HepG2 (cell line): Measurements from ENCODE around the gene PSMB11. TPM values are rescaled to one million over a fixed set of nuclear protein-coding genes. Genes with fewer than 3 reads are reported as not detected.

Source experiments
- AHDC1 ChIP-seq: sonication (generic); formaldehyde crosslinking; IDR thresholded peaks from 2 replicates; pipeline ENCODE4 v1.5.1; 2020; ENCODE audit warnings: mild to moderate bottlenecking, missing genetic modification reagents, borderline replicate concordance
- CC2D1A ChIP-seq: sonication (generic); formaldehyde crosslinking; IDR thresholded peaks from 2 replicates; pipeline ENCODE4 v1.8.1; 2023; ENCODE audit warnings: mild to moderate bottlenecking, missing genetic modification reagents
- DMAP1 ChIP-seq: IDR thresholded peaks from 2 replicates; pipeline ENCODE4 v1.6.1; 2016
- GATAD1 ChIP-seq: IDR thresholded peaks from 2 replicates; pipeline ENCODE4 v1.6.1; 2016; ENCODE audit warnings: missing genetic modification reagents, missing compliant biosample characterization
- JUNB ChIP-seq: sonication (generic); formaldehyde crosslinking; IDR thresholded peaks from 2 replicates; pipeline ENCODE4 v1.8.0; 2022; ENCODE audit warnings: missing genetic modification reagents, mild to moderate bottlenecking, borderline replicate concordance
- KAT8 ChIP-seq: IDR thresholded peaks from 2 replicates; pipeline ENCODE4 v1.6.1; 2016; ENCODE audit warnings: missing genetic modification reagents, missing compliant biosample characterization
- KLF15 ChIP-seq: sonication (generic); formaldehyde crosslinking; IDR thresholded peaks from 2 replicates; pipeline ENCODE4 v1.8.1; 2023; ENCODE audit warnings: borderline replicate concordance, mild to moderate bottlenecking, inconsistent platforms, missing genetic modification reagents, mixed read lengths
- MAZ ChIP-seq, 2 experiments: sonication (generic) in 1 of 2; formaldehyde crosslinking in 1 of 2; IDR thresholded peaks; 2 replicates each; pipeline versions ENCODE4 v1.5.0 to v1.6.1; 2012 to 2020; ENCODE audit warnings: low read depth in 2 of 2, mild to moderate bottlenecking in 2 of 2, borderline replicate concordance in 1 of 2, improper control_type of control experiment in 1 of 2, low read length in 1 of 2, missing genetic modification reagents in 1 of 2, moderate library complexity in 1 of 2
- PRPF4 ChIP-seq: fragments of 200-400 bp; formaldehyde crosslinking; IDR thresholded peaks from 2 replicates; pipeline ENCODE4 v1.6.1; 2016; ENCODE audit warnings: low read length, low read depth; ENCODE audit not compliant: poor library complexity, severe bottlenecking
- SCMH1 ChIP-seq: sonication (generic); formaldehyde crosslinking; IDR thresholded peaks from 2 replicates; pipeline ENCODE4 v1.9.0; 2021; ENCODE audit warnings: missing genetic modification reagents, mild to moderate bottlenecking, borderline replicate concordance
- ZFP41 ChIP-seq: sonication (generic); formaldehyde crosslinking; IDR thresholded peaks from 2 replicates; pipeline ENCODE4 v1.4.0; 2020; ENCODE audit warnings: mild to moderate bottlenecking, missing genetic modification reagents, borderline replicate concordance
- ZMAT3 ChIP-seq: sonication (generic); formaldehyde crosslinking; conservative IDR thresholded peaks from 2 replicates; pipeline ENCODE4 v1.7.0; 2021; ENCODE audit warnings: missing genetic modification reagents
- ZNF235 ChIP-seq: sonication (generic); formaldehyde crosslinking; IDR thresholded peaks from 2 replicates; pipeline ENCODE4 v1.8.1; 2023; ENCODE audit warnings: mild to moderate bottlenecking, missing genetic modification reagents, borderline replicate concordance
- ZNF292 ChIP-seq: sonication (generic); formaldehyde crosslinking; IDR thresholded peaks from 2 replicates; pipeline ENCODE4 v1.8.1; 2022; ENCODE audit warnings: mild to moderate bottlenecking, low read depth, missing genetic modification reagents, borderline replicate concordance
- ZNF350 ChIP-seq: sonication (generic); formaldehyde crosslinking; IDR thresholded peaks from 2 replicates; pipeline ENCODE4 v1.4.0; 2020; ENCODE audit warnings: mild to moderate bottlenecking, low read depth, missing genetic modification reagents, borderline replicate concordance
- ZNF430 ChIP-seq: sonication (generic); formaldehyde crosslinking; IDR thresholded peaks from 2 replicates; pipeline ENCODE4 v1.9.0; 2021; ENCODE audit warnings: mild to moderate bottlenecking, missing genetic modification reagents
- ZNF501 ChIP-seq: sonication (generic); formaldehyde crosslinking; IDR thresholded peaks from 2 replicates; pipeline ENCODE4 v1.5.1; 2020; ENCODE audit warnings: mild to moderate bottlenecking, moderate library complexity, missing genetic modification reagents
- ZNF574 ChIP-seq: sonication (generic); formaldehyde crosslinking; IDR thresholded peaks from 2 replicates; pipeline ENCODE4 v1.4.0; 2020; ENCODE audit warnings: missing genetic modification reagents
- ZNF576 ChIP-seq: sonication (generic); formaldehyde crosslinking; IDR thresholded peaks from 2 replicates; pipeline ENCODE4 v1.4.0; 2020; ENCODE audit warnings: mild to moderate bottlenecking, missing genetic modification reagents
- ZNF792 ChIP-seq: IDR thresholded peaks from 2 replicates; pipeline ENCODE4 v1.6.1; 2016
- polyA plus RNA-seq, 8 experiments: library from polyadenylated mRNA; depleted of rRNA in 3 of 8; stranded (reverse) in 7 of 8; unstranded in 1 of 8; fragments of >200 nt; fragmentation: Illumina TruSeq in 4 of 8; extraction: Trizol in 4 of 8; gene quantifications; 2 replicates each; pipeline versions ENCODE4 v1.2.1 to v1.2.3, GENCODE V29; 2011 to 2016; ENCODE audit warnings: low read depth in 4 of 8, missing spikeins in 1 of 8, mixed read lengths in 1 of 8; ENCODE audit not compliant: insufficient read depth in 1 of 8
- total RNA-seq, 5 experiments: library from RNA; depleted of rRNA; stranded (reverse); fragments of >200 nt; fragmentation: Illumina TruSeq; extraction: Trizol; gene quantifications; 2 replicates each; pipeline ENCODE4 v1.2.3, GENCODE V29; 2016; ENCODE audit warnings: low read depth in 1 of 5

Gene PSMB11
- total and polyA plus RNA-seq, 2 of the 13 experiments (the other 11 are each of a cell fraction or from before 2014, with no cell fraction given) = not detected

GRCh38 chr14:23045419-23046357 lies 3.7 kb downstream of the PSMB11 start (continued):
- TF ChIP-seq ZNF574 (CRISPR knock-in tag) (no peak), ZNF235 (CRISPR knock-in tag) (no peak), GATAD1 (CRISPR knock-in tag) (no peak), ZNF576 (no peak), KLF15 (no peak), ZNF350 (CRISPR knock-in tag) (no peak), ZFP41 (CRISPR knock-in tag) (0 out of 2 replicates have a peak, but pooled peaks have one; percentile 33), ZNF501 (CRISPR knock-in tag) (0 out of 2 replicates have a peak, but pooled peaks have one; percentile 59), SCMH1 (no peak), ZNF292 (CRISPR knock-in tag) (0 out of 2 replicates have a peak, but pooled peaks have one; percentile 38), MAZ (IDR thresholded peaks at IDR 0.05; ENCODE audit: borderline replicate concordance, low read depth, low read length) (0 out of 2 replicates have a peak, but pooled peaks have one; percentile 29), MAZ (CRISPR knock-in tag; IDR thresholded peaks at IDR 0.05; ENCODE audit: low read depth) (no peak), JUNB (CRISPR knock-in tag) (no peak), PRPF4 (no peak), CC2D1A (CRISPR knock-in tag) (no peak), ZNF430 (no peak), DMAP1 (CRISPR knock-in tag) (no peak), AHDC1 (CRISPR knock-in tag) (no peak), KAT8 (CRISPR knock-in tag) (no peak), ZMAT3 (CRISPR knock-in tag) (no peak), ZNF792 (no peak)
